HUES64 (cell line): ENCODE data around the gene UBE2Q1.

Experiments used
- H3K27ac ChIP-seq: 2 replicates; pipeline ENCODE4 v1.7.0; 2013; ENCODE audit warnings: low read depth, low read length, inconsistent platforms
- H3K27me3 ChIP-seq: 2 replicates; pipeline ENCODE4 v1.6.1; 2013; ENCODE audit warnings: mild to moderate bottlenecking, low read length; ENCODE audit not compliant: insufficient read depth
- H3K36me3 ChIP-seq: 2 replicates; pipeline ENCODE4 v1.6.1; 2013; ENCODE audit warnings: mild to moderate bottlenecking, low read length; ENCODE audit not compliant: insufficient read depth
- H3K4me1 ChIP-seq: 2 replicates; pipeline ENCODE4 v1.6.1; 2013; ENCODE audit warnings: mild to moderate bottlenecking, low read length, moderate library complexity; ENCODE audit not compliant: insufficient read depth
- H3K4me3 ChIP-seq: 2 replicates; pipeline ENCODE4 v1.5.1; 2013; ENCODE audit warnings: mild to moderate bottlenecking, low read length, moderate library complexity
- H3K9ac ChIP-seq: 2 replicates; pipeline ENCODE4 v1.6.1; 2013; ENCODE audit warnings: mild to moderate bottlenecking, low read depth, low read length
- H3K9me3 ChIP-seq: 2 replicates; pipeline ENCODE4 v1.6.1; 2013; ENCODE audit warnings: low read depth, low read length; ENCODE audit not compliant: insufficient read depth
- WGBS: fragments of 150-250, 120-280 bp; methylation state at CpG from one replicate; pipeline ENCODE4 v1.1.7; 2013; ENCODE audit warnings: missing lambda C conversion rate; 5-methylcytosine and 5-hydroxymethylcytosine counted together

The UBE2Q1 gene

GRCh38 chr1:154567386-154568156 lies 9.1 kb upstream of the UBE2Q1 start, which contains the start of gene CHRNB2:
Gene CHRNB2 (plus strand): TSS chr1:154567778. CDS start chr1:154568045, 267 bp downstream.
- Histone ChIP-seq H3K36me3 (no peaks in the 10 kb centered on the region), H3K27ac (peak within 1 kb of the TSS; percentile 42; the same call in 1 of the 2 replicates), H3K4me1 (peaks cover 17% of the 10 kb centered on the region), H3K9me3 (no peaks in the 10 kb centered on the region), H3K27me3 (peaks cover 6% of the 10 kb centered on the region; the same call in 1 of the 2 replicates), H3K4me3 (peak within 1 kb of the TSS; percentile 70), H3K9ac (peak within 1 kb of the TSS; percentile 66)
- WGBS = 5% methylated on average over 53 of the region's 53 CpGs

DNA sequence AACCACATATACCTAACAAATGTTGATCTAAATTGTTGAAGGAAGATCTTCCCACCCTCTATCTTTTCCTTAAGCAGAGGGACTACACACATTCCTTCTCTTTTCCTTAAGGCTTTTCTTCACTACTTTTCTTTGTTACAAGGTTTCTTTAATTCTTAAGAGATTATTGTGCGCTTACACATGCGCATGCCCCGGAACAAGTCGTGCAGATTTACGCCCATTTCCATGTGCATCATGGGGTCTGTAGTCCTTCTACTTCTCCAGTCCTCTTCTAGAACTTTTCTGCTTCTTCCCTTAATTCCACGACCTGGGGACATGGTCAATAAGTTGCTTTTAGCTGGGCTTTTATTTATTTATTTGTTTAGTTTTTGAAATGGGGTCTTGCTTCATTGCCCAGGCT lies 7.4 kb upstream of the UBE2Q1 start:
- Histone ChIP-seq H3K36me3 (no peaks in the 10 kb centered on the region), H3K27me3 (peaks cover 6% of the 10 kb centered on the region; the same call in 1 of the 2 replicates), H3K4me3 (no peak overlapping the region), H3K9ac (no peak overlapping the region), H3K4me1 (peaks cover 12% of the 10 kb centered on the region), H3K9me3 (no peaks in the 10 kb centered on the region), H3K27ac (no peak overlapping the region)
- WGBS = 93% methylated on average over 6 of the region's 6 CpGs

DNA sequence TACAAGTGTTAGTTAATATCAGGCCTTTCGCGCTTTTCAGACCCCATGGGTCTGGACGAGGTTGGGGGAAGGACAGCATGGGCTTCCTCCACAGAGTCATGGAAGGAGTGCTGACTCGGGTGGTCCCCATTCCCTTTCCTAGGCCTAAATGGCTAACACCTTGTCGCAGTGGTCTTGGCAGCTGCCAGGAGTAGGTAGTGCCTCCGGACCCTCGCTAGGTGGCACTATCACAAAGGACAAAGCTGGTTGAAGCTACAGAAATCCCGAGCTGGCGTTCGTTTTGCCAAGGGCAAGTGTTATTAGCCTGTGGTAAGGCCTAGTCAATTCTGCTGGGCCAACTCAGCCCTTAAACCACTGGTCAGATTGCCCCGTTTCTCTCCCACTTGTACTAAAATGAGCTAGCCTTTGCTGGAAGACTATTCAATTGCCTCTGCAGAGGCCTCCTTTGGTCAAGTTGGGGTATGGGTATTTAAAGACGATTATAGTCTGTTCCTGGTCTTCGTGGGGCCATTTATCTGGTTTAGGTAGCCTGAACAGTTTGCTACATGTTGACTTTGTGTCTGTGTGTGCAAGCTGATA lies 1.1 kb upstream of the UBE2Q1 start:
- H3K9ac ChIP-seq = peak overlapping the region; percentile 62
- no peaks in the 10 kb centered on the region for H3K9me3 ChIP-seq
- WGBS = 18% methylated on average over 13 of the region's 13 CpGs
- peak overlapping the region; percentile 49 for H3K4me3 ChIP-seq
- no peaks in the 10 kb centered on the region for H3K27me3 ChIP-seq
- H3K27ac ChIP-seq = peak overlapping the region; percentile 63; the same call in 1 of the 2 replicates
- peaks cover 17% of the 10 kb centered on the region for H3K36me3 ChIP-seq
- peaks cover 16% of the 10 kb centered on the region for H3K4me1 ChIP-seq

GRCh38 chr1:154558720-154559465 lies 431 bp upstream of the UBE2Q1 start:
- Histone ChIP-seq H3K9ac (peak overlapping the region; percentile 62), H3K4me3 (peak overlapping the region; percentile 49), H3K27ac (peak overlapping the region; percentile 63; the same call in 1 of the 2 replicates), H3K36me3 (peaks cover 23% of the 10 kb centered on the region), H3K4me1 (peaks cover 16% of the 10 kb centered on the region), H3K27me3 (no peaks in the 10 kb centered on the region), H3K9me3 (no peaks in the 10 kb centered on the region)
- 3% methylated on average over 57 of the region's 57 CpGs for WGBS

DNA sequence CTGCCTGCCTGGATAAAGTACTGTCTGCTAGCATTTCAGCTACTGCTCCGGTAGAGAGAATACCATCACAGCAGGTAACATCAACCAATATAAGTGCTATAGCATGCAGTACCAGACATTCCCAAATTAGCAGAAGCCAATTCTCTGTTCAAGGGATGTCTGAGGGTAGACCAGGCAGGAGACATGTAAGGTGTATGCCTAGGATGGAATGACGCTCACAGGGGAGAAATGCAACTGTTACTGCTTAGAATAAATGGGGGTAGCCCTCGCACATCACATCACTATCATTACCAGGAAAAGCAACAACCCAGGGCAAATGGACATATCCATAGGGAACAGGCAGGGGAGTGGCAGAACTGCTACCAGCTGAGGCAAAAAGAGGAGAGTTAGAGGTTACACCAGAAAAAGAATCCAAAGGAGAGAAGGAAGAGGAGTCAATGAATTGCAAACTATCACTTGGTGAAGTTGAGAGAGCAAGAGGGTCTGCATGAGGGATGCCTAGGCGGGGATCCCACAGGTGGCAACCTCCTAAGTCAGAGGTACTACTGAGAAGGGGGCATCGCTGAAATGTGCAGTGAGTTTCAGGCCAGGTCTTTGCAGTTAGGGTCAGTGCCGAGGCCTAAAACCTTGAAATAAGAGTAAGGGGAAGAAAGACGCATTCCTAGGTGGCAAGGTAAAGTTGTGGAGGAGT lies 1.1 kb downstream of the UBE2Q1 start:
- Histone ChIP-seq H3K27me3 (no peaks in the 10 kb centered on the region), H3K9me3 (no peaks in the 10 kb centered on the region), H3K36me3 (peaks cover 38% of the 10 kb centered on the region), H3K27ac (peak overlapping the region; percentile 72), H3K9ac (peak overlapping the region; percentile 84), H3K4me1 (peaks cover 16% of the 10 kb centered on the region), H3K4me3 (peak overlapping the region; percentile 96)
- 17% methylated on average over 6 of the region's 7 CpGs for WGBS

DNA sequence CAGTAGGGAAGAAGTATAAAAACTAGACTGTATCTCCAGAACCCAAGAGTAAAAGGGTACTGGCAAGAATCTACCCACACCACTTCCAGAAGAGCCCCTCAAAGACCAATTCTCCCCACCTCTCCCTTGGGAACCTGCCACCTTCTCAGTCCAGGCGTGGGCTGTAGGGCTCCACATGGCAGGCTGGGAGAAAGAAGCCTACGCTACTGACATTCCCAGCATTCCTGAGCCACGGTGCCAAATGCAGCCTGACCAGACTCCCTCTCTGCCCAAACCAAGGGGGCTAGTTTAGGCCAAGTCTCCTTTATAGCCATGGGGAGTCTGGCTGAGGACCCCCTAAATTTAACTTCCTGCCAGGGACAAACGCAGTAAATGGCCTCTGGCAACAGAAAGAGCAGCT lies 2.0 kb downstream of the UBE2Q1 start:
- 33% methylated on average over 4 of the region's 4 CpGs for WGBS
- Histone ChIP-seq H3K36me3 (peaks cover 48% of the 10 kb centered on the region), H3K4me3 (peak overlapping the region; percentile 96), H3K27me3 (no peaks in the 10 kb centered on the region), H3K9me3 (no peaks in the 10 kb centered on the region), H3K27ac (peak overlapping the region; percentile 31), H3K9ac (peak overlapping the region; percentile 84), H3K4me1 (peaks cover 16% of the 10 kb centered on the region)

- WGBS = 94% methylated on average over 11 of the region's 12 CpGs
These were observed 5.1 kb downstream of the UBE2Q1 start for GRCh38 chr1:154553056-154554030.

GRCh38 chr1:154552036-154552435 lies 6.4 kb downstream of the UBE2Q1 start:
- WGBS = 94% methylated on average over 6 of the region's 6 CpGs
- H3K4me3 ChIP-seq = no peak overlapping the region
- H3K9ac ChIP-seq = no peak overlapping the region
- no peak overlapping the region for H3K27ac ChIP-seq
- H3K9me3 ChIP-seq = no peaks in the 10 kb centered on the region
- H3K4me1 ChIP-seq = peaks cover 11% of the 10 kb centered on the region
- peaks cover 84% of the 10 kb centered on the region for H3K36me3 ChIP-seq
- no peaks in the 10 kb centered on the region for H3K27me3 ChIP-seq

More at GRCh38 chr1:154553056-154554030, 5.1 kb downstream of the UBE2Q1 start:
- peaks cover 16% of the 10 kb centered on the region for H3K4me1 ChIP-seq
- H3K27me3 ChIP-seq = no peaks in the 10 kb centered on the region
- H3K27ac ChIP-seq = no peak overlapping the region
- H3K4me3 ChIP-seq = no peak overlapping the region
- H3K9ac ChIP-seq = no peak overlapping the region
- H3K9me3 ChIP-seq = no peaks in the 10 kb centered on the region
- H3K36me3 ChIP-seq = peaks cover 79% of the 10 kb centered on the region

- no peak overlapping the region for H3K9ac ChIP-seq
- H3K36me3 ChIP-seq = peaks cover 84% of the 10 kb centered on the region
- WGBS = 89% methylated on average over 4 of the region's 4 CpGs
- H3K27ac ChIP-seq = no peak overlapping the region
- H3K9me3 ChIP-seq = no peaks in the 10 kb centered on the region
- H3K4me1 ChIP-seq = peaks cover 6% of the 10 kb centered on the region
- no peaks in the 10 kb centered on the region for H3K27me3 ChIP-seq
- no peak overlapping the region for H3K4me3 ChIP-seq
These were observed 7.0 kb downstream of the UBE2Q1 start for GRCh38 chr1:154551474-154551873.

GRCh38 chr1:154550657-154551056 lies 7.8 kb downstream of the UBE2Q1 start:
- no peaks in the 10 kb centered on the region for H3K4me1 ChIP-seq
- no peak overlapping the region for H3K27ac ChIP-seq
- H3K27me3 ChIP-seq = no peaks in the 10 kb centered on the region
- no peak overlapping the region for H3K9ac ChIP-seq
- 75% methylated on average over 6 of the region's 6 CpGs for WGBS
- no peaks in the 10 kb centered on the region for H3K9me3 ChIP-seq
- H3K4me3 ChIP-seq = no peak overlapping the region
- peaks cover 79% of the 10 kb centered on the region for H3K36me3 ChIP-seq
